Astrocyte (in vitro differentiated cells and primary cell): Measurements from ENCODE around the gene SLC5A2.

Source experiments
- CTCF ChIP-seq: IDR thresholded peaks from 2 replicates; pipeline ENCODE4 v1.5.1; 2011; ENCODE audit warnings: low read depth, mild to moderate bottlenecking, inconsistent platforms, low read length, moderate library complexity; ENCODE audit not compliant: insufficient read depth
- EZH2 ChIP-seq: IDR thresholded peaks from 2 replicates; pipeline ENCODE4 v1.6.1; 2012; ENCODE audit warnings: mild to moderate bottlenecking, low read length, inconsistent platforms; ENCODE audit not compliant: insufficient read depth

DNA sequence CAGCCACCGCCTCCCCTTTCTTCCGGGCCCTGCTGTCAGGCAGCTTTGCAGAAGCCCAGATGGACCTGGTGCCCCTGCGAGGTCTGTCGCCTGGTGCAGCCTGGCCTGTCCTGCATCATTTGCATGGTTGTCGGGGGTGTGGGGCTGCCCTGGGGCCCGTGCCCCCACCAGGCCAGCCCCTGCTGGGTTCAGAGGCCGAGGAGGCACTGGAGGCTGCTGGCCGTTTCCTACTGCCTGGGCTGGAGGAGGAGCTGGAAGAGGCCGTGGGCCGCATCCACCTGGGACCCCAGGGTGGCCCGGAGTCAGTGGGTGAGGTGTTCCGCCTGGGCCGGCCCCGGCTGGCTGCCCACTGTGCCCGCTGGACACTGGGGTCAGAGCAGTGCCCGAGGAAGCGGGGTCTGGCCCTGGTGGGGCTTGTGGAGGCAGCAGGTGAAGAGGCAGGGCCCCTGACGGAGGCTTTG is 16.5 kb upstream of the SLC5A2 start:
- TF ChIP-seq EZH2, result no peak
- TF ChIP-seq CTCF, result no peak
